ENCODE results near the gene HDAC1.

Gene HDAC1

GRCh38 chr1:32311709-32312393 is 20.0 kb downstream of the HDAC1 start:
- no peak for DNase-seq
- Histone ChIP-seq H3K27me3 (ENCODE audit: insufficient read depth, low read depth, severe bottlenecking) (no peaks in the 10 kb centered on the region), H3K27ac (no peak overlapping the region), H3K4me3 (ENCODE audit: low read depth, low read length) (no peak overlapping the region), H3K36me3 (peaks cover 29% of the 10 kb centered on the region), H3K9me3 (ENCODE audit: severe bottlenecking) (no peaks in the 10 kb centered on the region)
- no peak for TF ChIP-seq CTCF (IDR thresholded peaks at IDR 0.05; ENCODE audit: low read depth, low read length)

- no peak for DNase-seq
Measured at GRCh38 chr1:32316903-32317277, 25.0 kb downstream of the HDAC1 start.

GRCh38 chr1:32318127-32318869 is 26.4 kb downstream of the HDAC1 start:
- H3K36me3 ChIP-seq: peaks cover 48% of the 10 kb centered on the region
- H3K9me3 ChIP-seq (ENCODE audit: severe bottlenecking): no peaks in the 10 kb centered on the region
- H3K27me3 ChIP-seq (ENCODE audit: insufficient read depth, low read depth, severe bottlenecking): no peaks in the 10 kb centered on the region
- no peak overlapping the region for H3K27ac ChIP-seq
- no peak overlapping the region for H3K4me3 ChIP-seq (ENCODE audit: low read depth, low read length)
- TF ChIP-seq CTCF (IDR thresholded peaks at IDR 0.05; ENCODE audit: low read depth, low read length): no peak
- no peak for DNase-seq

More at GRCh38 chr1:32316903-32317277, 25.0 kb downstream of the HDAC1 start:
- no peak overlapping the region for H3K4me3 ChIP-seq (ENCODE audit: low read depth, low read length)
- no peaks in the 10 kb centered on the region for H3K27me3 ChIP-seq (ENCODE audit: insufficient read depth, low read depth, severe bottlenecking)
- no peak for TF ChIP-seq CTCF (IDR thresholded peaks at IDR 0.05; ENCODE audit: low read depth, low read length)
- H3K9me3 ChIP-seq (ENCODE audit: severe bottlenecking): no peaks in the 10 kb centered on the region
- H3K36me3 ChIP-seq: peaks cover 42% of the 10 kb centered on the region
- H3K27ac ChIP-seq: no peak overlapping the region

GRCh38 chr1:32321712-32322291 is 29.9 kb downstream of the HDAC1 start:
- H3K4me3 ChIP-seq (ENCODE audit: low read depth, low read length): no peak overlapping the region
- H3K36me3 ChIP-seq: peaks cover 65% of the 10 kb centered on the region
- H3K9me3 ChIP-seq (ENCODE audit: severe bottlenecking): no peaks in the 10 kb centered on the region
- no peaks in the 10 kb centered on the region for H3K27me3 ChIP-seq (ENCODE audit: insufficient read depth, low read depth, severe bottlenecking)
- H3K27ac ChIP-seq: no peak overlapping the region
- no peak for TF ChIP-seq CTCF (IDR thresholded peaks at IDR 0.05; ENCODE audit: low read depth, low read length)
- DNase-seq: no peak

GRCh38 chr1:32327204-32327603 is 35.3 kb downstream of the HDAC1 start:
- Histone ChIP-seq H3K36me3 (peaks cover 86% of the 10 kb centered on the region), H3K27ac (no peak overlapping the region), H3K9me3 (ENCODE audit: severe bottlenecking) (no peaks in the 10 kb centered on the region), H3K27me3 (ENCODE audit: insufficient read depth, low read depth, severe bottlenecking) (no peaks in the 10 kb centered on the region), H3K4me3 (ENCODE audit: low read depth, low read length) (no peak overlapping the region)
- TF ChIP-seq CTCF (IDR thresholded peaks at IDR 0.05; ENCODE audit: low read depth, low read length): no peak
- DNase-seq: no peak
